Transverse colon (tissue), 3 donors: ENCODE data around the gene TUFM.
"Not testable (repeated sequence)": the region's sequence is repeated elsewhere in the genome, so short reads cannot be mapped to it uniquely, and the experiment has no call there.

Source experiments
- CTCF ChIP-seq, 5 experiments: fragments of 200-600 bp in 3 of 5; fragments of 450-650 bp in 2 of 5; sonication (generic) in 3 of 5; IDR thresholded peaks; 1 replicate in 2 of 5; 2 replicates in 3 of 5; pipeline ENCODE4 v1.5.1; 2016 to 2017; ENCODE audit warnings: antibody characterized with exemption in 5 of 5, inconsistent platforms in 3 of 5, mild to moderate bottlenecking in 2 of 5, moderate library complexity in 1 of 5
- EP300 ChIP-seq: sonication (generic); formaldehyde crosslinking; IDR thresholded peaks from one replicate; pipeline ENCODE4 v1.6.1; 2017; ENCODE audit warnings: antibody characterized with exemption, low read depth
- POLR2A ChIP-seq: fragments of 450-650 bp; IDR thresholded peaks from one replicate; pipeline ENCODE4 v1.6.1; 2016; ENCODE audit warnings: antibody characterized with exemption, mild to moderate bottlenecking, moderate library complexity

DNA sequence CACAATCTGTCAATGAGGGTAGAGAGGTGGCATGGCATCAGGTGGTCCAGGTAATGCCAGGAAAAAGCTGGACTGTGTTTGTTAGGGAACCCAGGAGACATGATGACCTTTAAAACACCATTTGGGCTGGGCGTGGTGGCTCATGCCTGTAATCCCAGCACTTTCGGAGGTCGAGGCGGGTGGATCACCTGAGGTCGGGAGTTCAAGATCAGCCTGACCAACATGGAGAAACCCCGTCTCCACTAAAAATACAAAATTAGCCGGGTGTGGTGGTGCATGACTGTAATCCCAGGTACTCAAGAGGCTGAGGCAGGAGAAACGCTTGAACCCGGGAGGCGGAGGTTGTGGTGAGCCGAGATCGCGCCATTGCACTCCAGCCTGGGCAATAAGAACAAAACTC is 25.6 kb downstream of the TUFM start:
- TF ChIP-seq CTCF (IDR thresholded peaks at IDR 0.05); POLR2A; EP300: not testable (repeated sequence)
